Epidermal melanocyte (primary cell): ENCODE data around the gene THSD7B.

Experiments
- DNase-seq: peaks from one replicate; pipeline ENCODE4 v3.0.0; 2011; ENCODE audit warnings: low spot score; ENCODE audit not compliant: insufficient read length

THSD7B gene

DNA sequence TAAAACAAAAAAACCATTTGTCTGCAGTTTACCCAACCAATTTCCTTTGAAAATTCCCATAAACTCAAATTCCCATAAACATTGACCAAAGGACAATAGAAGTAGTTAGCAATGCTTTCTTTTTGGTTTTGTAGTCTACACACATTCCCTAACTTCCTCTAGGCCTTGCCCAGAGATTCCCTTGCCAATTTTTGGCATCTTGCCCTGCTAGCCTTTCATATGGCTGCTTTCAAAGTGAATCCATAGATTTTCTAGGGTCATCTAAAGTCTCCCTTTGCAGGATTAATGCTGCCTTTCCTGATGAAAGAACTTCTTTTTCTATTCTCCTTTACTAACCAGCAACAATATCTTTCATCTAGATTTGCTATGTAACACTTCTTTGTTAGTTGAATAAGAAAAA, 33.4 kb downstream of the THSD7B start:
- DNase-seq, result no peak

DNA sequence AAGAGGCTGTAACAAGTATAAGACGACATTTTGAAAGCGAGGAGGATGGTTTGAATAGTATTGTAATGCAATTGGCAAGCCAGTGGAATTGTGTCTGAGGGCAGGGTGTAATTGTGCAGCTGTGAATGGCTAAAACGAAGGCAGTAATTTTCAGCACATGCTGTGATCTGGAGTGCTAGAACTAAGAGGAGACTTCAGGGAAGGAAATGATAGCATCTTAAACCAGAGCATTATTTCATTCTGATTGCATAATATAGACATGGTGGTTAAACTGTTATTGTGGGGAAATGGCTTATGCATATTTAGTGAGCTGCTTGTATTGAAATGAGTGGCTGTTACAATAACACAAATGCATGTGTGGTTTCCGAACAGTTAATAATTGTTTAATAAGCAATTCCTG, 36.3 kb downstream of the THSD7B start:
- DNase-seq, result no peak

DNA sequence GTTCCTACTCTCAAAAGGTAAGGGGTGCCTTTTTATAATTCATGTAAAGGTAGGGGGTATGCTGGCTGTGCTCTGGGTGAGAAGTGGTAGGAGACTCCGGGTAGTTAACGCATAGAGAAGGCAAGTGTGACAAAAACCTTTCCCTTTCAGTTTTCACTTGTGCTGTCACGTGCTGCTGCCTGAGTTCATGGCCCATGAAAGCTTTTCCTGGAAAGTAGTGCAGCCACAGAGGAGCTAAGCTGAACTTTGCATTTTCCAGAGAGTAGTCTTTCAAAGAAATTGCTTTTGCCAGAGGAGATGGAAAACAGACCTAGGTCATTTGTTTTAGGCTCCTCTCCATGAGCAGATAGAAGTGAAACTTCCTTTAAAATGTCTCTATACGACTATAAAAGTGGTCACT, 44.7 kb downstream of the THSD7B start:
- DNase-seq, result no peak

DNA sequence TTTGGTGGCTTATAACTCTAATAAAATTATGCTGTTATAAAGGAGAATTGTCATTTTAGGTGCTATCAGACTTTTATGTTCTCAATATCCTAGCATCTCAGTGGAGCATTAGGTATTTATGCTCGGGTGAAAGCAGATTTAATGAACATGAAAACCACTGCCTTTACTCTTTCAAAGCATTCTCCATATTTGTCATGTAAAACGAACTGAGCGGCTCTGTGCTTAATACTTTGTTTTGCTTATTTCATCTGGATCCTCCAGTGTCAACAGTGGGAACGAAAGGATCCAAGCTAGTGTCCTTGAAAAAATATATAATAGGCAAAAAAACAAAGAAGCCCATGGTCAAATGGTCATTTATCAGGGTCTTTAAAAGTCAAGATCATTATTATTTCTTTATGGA, 53.5 kb downstream of the THSD7B start:
- DNase-seq, result no peak

DNA sequence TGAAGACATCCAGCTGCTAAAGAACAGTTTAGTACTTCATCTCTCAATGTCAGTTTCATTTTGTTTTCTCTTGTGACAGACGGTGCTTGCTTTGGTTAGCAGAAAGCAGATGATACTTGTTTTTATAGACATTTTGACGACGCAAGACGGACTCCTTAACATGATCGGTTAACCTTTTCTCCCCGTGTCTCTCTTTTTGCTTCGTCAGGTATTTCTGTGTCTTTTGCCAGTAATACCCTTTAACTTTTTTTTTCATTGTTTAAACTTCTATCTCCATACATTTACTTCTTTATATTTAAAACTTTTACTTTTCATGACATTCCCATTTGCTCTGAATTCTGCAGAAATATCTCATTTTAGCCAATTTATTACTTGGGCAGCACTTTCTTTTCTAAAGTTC, 57.9 kb downstream of the THSD7B start:
- DNase-seq, result no peak

DNA sequence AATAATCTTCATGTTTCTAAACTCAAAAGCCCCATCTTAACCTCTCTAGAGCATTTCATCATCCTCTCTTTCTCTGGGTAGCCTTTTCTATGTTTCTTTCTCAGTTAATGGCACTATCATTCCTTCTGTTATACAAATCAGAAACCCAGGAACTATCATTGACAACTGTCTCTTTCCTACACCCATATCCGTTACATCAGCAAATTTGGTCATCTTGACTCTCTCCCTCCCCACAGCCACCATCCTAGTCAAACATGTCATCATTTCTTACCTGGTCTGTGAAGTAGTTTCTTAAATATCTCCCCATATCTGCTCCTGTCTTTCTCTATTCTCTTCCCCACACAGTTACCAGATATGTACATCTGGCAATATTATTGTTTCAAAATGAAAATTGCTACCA, 62.8 kb downstream of the THSD7B start:
- DNase-seq, result no peak

DNA sequence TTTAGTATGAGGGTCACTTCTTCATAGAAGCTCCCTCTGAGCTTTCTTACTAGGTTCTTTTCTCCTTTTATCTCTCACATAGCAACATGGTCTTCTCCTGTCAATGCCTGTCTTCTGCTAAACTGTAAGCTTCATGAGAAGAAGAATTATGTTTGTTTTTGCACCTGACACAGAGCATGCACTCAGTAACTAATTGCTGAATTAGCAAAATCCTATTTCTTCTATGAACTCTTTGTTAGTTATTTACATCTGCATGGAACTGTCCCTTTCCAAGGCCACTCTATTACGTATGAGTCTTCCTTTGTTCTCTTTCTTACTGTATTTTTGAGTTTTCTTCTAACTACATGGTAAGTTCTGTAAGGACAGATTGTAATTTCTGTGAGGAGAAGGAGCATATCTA, 63.4 kb downstream of the THSD7B start:
- DNase-seq, result no peak

DNA sequence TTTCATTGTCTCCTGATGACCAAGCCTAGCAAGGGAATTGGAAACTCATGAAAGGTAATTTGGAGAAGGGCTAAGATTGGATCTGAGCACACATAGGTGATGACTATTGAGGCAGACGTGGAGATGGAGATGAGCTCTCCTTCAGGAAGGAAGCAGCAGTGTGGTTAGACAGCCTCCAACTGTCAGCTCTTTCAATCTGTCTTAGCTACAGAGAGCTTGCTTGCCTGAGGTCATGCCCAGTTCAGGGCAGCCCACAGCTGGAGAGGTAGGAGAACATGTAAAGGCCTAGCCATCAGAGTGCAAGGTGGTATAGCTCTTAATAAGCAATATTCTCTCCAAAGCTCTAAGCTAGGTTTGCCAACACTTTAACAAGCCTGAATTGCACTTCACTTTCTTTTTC, 79.2 kb downstream of the THSD7B start:
- DNase-seq, result no peak

DNA sequence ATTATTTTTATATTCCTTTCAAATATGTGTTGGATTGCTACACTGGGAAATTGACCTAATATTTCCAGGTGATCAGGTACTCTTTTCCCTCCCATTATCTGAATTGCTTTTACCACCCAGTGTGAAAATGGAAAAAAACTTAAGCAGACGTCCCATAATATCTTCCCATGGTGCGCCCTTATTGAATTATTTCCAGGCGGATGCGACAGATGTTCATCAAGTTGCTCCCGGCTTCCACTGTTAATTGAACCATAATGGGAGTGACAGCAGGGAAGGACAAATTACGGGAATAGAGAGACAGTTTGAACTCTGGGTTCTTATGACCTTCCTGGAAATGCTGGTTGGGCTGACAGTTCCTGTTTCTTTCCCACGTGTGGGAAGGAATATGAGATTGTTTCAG, 93.3 kb downstream of the THSD7B start:
- DNase-seq, result no peak

DNA sequence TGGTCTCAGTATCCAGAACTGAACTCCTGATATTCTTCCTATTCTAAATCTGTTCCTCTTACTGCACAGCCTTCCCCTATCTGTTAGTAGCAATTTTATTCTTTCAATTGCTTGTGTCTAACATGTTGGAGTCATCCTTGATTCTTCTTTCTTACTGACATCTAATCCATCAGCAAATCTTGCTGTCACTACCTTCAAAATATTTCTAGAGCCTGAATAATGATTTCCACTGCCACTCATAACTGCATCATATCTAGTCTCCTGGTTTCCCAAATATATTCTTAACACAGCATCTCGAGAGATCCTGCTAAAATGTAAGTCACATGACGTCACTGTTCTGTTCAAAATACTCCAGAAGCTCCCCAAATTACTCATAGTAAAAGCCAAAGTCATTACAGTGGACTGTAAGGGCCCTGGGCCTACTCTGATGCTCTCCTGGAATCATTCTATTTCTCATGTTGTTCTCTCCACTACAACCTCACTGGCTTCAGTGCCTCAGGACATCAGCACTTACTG, 95.2 kb downstream of the THSD7B start:
- DNase-seq, result no peak

DNA sequence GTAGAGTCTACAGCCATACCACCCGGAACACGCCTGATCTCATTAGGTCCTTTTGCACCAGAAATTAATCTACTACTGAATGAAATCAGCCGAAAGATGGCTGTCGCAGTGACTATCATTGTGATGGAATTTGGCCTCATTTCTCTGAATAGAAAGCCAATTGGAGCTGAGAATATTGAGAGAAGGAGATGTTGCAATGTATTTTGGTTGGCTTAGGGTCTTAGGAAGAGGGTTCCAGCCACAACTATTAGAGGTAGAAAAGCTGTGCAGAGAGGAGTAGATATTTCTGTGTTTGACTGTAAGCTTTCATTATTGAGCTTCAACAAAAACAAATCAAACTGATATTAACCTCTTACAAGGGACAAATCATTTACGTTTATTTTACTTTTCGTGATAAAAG, 98.1 kb downstream of the THSD7B start:
- no peak for DNase-seq

DNA sequence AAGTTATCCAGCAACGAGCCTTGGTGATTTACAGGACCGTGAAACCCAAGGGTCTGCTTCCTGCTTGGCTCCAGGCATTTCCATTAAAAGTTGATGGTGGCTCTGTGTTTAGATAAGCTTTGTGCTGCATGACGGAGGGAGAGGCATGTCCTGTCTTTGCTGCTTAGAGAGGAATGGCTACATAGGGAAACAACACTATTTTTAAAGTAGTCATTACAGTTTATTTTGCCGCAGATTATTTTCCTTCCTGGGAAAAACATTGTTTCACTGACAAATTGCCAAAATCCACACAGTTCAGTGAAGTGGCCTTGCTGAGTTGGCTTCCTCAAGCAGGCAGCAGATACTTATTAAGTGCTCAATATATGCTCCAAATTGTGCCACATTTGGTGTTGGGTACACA, 98.5 kb downstream of the THSD7B start:
- DNase-seq, result no peak

DNA sequence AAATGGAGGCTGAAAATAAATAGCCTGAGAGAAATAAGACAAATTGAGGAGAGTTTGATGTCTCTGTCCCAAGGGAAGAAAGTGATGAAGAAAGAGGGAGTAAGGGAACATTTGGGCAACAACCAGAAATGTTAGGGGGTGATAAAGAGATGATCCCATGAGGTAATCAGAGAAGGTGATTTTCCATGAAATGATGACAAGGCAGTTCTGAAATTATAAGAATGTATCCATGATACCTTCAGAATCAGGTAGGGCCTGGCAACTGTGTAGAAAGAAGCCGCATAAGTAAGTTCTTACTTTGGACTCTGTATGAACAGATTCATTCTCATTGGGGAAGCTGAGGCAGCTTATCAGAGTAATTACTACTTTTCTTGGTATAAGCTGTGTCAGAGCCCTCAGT, 106.1 kb downstream of the THSD7B start:
- no peak for DNase-seq

DNA sequence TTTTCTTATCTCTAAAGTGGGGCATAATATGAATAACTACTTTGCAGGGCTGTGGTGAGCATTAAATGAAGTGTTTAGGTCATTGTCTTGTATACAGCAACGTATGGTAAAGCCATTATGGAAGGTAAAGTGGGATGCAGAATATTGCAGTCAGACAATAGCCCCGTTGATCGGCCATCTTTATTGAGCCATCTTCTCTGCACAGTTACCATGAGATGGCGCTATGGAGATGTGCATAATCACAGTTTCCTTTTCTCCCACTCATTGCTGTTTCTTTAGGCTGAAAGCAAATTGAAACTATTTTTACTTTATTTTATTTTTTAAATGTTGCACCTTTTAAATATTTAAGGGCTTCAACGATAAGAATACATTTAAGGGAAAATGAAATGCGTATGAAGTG, 108.9 kb downstream of the THSD7B start:
- no peak for DNase-seq

DNA sequence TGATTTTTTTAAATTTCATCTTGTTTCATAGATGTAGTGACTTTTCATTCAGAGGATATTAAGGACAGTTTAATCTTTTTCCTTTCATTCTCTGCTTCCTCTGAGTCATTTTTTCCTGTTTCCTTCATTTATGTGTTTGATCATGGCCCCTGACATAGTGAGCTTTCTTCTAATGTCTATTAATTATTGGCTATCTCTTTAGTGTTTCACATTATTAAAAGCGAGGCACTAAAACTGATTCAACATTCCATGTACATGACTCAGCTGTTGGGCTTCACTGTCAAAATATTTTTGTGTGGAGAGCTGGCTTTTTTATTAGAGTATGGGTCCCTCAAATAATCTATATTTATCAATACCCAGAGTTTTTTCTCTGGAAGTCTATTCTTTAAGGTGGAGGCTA, 125.8 kb downstream of the THSD7B start:
- DNase-seq, result no peak

DNA sequence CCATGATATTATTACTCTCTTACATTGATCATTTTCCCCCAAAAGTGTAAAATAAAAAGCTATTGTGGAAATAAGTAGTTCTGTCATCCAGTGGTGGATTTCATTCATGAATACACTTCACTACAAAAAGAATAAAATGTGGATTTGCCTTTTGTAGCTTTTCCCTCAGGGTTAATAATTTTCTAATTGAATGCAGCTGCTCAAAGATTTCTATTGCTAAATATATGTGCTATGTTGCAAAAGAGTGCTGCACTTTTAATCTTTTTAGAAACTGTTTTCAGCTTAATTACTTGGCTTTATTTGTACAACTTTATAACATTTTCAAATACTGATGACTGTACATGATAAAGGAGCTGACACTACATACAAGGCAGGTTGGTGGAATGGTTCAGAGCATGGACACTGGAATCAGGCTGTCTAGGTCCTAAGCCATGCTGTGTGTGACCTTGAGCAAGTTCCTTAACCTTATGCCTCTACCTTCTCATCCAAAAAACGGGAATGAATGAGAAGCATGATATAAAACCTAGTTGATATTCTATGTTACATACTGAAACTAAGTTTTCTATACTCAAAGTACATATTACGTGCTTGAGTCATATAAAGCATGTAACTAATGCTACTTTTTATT, 128.8 kb downstream of the THSD7B start:
- DNase-seq, result no peak

DNA sequence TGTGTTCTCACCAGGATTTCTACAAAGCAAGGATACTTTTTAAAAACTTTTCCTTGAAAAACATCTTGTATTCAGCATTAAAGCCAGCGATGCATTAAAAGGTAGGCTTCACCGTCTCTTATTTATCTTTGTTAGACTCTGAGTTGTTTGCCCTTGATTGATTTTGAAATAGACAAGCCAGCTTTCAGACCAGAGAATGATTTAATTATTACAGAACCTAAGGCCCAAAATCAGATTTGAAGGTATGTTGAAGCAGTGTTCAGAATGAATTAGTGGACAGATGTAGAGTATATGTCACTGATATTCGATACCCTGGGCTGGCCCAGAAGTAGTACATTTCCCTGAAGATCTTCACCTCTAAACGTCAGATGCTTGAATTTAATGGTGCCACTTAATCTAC, 136.4 kb downstream of the THSD7B start:
- no peak for DNase-seq

DNA sequence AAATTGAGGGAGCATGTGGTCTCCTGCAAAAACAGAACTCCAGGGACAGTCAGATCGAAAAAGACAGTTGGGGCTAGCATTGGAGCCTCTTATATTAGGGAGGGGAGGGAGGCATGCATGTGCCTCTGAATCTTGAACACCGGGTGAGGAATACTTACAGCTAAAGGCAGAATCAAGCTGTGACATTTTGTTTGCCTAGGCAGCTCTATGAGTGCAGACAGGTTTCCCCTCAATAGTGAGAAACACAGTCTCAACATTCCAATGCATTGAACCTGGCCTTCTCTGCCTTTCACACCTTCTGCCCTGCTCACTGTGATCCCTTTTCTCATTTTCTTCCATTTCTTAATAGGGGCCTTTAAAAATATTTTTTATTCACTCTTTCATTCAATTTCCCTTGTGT, 140.4 kb downstream of the THSD7B start:
- DNase-seq, result no peak

DNA sequence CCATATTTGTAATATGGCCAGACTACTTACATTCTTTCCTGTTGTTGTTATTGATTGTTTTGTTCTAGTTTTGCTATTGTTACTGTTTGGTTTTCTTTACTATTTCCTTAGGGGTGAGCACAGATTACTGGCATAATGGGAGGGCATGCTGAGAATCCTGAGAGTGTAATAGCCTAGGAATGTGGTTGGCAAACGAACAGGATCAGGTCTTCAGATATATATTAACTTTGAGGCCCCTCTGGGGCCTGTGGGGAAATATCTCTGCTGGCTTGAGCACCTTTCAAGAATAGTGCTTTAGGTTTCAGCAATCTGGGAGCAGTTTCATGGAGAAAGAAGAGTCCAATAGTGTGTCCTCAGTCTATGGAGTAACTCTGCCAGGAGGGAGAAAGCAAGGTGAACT, 144.4 kb downstream of the THSD7B start:
- no peak for DNase-seq

DNA sequence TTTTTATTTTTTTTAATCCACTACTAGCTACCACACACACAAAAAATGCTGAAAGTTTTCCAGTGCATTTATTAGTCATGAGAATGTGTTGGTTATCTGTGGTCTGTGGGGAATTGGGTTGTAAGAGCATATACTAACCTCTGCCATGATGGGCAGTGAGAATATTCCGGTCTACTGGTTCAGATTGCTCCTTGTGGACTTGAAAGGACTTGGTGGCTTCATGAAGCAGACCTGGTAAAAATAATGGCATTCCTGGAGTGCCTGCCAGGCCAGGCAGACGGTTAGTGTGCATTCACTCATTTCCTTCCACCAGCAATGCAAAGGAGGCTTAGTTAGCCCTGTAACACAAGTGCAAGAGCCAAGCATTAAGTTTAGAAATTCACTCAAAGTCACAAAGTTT, 150.8 kb downstream of the THSD7B start:
- DNase-seq, result no peak

DNA sequence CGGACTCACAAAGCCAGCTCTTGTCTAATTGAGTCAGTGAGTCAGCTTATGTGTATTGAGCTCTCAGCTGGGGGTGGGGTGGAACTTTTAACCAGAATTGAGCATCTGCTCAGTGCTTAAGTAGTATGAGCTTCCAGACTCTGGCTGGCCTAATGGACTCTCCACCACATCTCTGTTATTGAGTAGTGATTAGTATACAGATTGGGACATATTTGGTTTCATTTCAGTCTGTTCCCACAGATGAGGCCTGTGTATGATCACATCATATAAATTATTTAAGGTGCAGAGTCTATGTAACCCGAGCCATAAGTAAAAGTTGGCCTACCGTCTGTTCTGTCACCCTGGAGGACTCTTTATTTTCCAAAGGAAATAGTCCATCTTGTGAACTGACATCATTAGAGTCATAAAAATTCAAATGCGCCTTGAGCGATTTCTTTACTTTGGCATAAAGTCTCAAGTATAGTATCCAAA, 152.1 kb downstream of the THSD7B start:
- DNase-seq, result no peak

DNA sequence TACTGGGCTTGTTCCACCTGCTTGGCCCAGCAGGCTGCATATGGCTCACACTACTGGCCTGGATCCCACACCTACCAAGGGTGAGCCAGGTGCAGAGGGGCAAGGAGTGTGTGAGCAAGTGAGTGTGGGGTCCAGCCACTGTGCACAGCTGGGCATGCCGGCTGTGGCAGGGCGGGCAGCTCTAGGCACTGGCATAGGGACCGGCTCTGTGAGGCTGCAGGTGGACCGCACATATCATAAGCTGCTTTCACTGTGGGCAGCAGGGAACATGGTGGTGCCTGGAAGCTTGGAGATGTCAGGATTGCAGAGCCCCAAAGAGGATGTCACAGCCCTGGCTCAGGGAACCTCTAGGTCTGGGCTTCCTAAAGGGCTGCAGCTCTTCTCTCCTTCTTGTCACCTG, 154.3 kb downstream of the THSD7B start:
- no peak for DNase-seq

DNA sequence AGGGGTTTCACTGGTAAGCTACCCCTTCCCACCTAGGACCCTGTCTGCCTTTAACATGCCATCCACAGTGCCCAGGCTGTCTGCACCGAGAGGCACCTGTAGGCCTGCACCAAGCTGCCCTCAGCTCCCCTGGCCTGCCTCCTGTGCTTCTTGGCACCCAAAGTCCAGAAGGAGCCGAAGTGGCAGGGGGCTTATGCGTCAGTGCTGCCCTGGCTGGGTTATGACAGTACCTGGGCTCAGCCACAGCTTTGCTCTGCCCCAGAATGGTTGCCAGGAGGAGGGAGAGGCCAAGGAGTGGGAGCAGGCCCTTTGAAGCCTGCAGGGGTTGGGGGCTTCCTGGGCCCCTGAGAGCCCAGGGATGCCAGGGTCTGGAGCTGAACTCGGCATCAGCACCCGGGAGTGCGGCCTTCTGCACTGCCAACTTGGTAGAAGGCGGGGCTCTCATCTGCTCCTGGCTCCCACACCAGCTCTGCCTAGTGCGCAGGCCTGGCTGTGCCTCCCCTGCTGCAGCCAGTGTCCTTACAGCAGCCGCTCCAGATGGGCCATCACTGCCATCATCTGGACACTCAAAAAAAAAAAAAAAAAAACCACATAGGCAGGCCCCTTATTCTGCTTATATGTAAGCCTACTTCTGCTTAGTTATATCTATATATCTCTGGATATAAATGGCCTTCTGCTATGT, 155.4 kb downstream of the THSD7B start:
- no peak for DNase-seq
